NB4 (cell line): ENCODE data around the gene UCMA.

Experiments
- CTCF ChIP-seq: IDR thresholded peaks from one replicate; pipeline ENCODE4 v1.5.1; 2012; ENCODE audit warnings: low read depth, low read length
- POLR2A ChIP-seq: IDR thresholded peaks from 2 replicates; pipeline ENCODE4 v1.6.1; 2011; ENCODE audit warnings: mild to moderate bottlenecking; ENCODE audit not compliant: insufficient read length; ENCODE audit errors: extremely low read depth

- TF ChIP-seq CTCF (no peak), POLR2A (no peak)
Measured at GRCh38 chr10:13268841-13269240, 34.7 kb upstream of the UCMA start.
